Measurements from ENCODE around the gene CEP78.
A peak's percentile ranks its signal among the peaks of the same experiment; 100 is the strongest.
"Not testable (repeated sequence)": the region's sequence is repeated elsewhere in the genome, so short reads cannot be mapped to it uniquely, and the experiment has no call there.

The CEP78 gene

GRCh38 chr9:78235762-78236550, at the start of gene CEP78:
Gene CEP78 (plus strand): TSS chr9:78236075. CDS start chr9:78236351, 276 bp downstream.
- TF ChIP-seq, protein P1, sequence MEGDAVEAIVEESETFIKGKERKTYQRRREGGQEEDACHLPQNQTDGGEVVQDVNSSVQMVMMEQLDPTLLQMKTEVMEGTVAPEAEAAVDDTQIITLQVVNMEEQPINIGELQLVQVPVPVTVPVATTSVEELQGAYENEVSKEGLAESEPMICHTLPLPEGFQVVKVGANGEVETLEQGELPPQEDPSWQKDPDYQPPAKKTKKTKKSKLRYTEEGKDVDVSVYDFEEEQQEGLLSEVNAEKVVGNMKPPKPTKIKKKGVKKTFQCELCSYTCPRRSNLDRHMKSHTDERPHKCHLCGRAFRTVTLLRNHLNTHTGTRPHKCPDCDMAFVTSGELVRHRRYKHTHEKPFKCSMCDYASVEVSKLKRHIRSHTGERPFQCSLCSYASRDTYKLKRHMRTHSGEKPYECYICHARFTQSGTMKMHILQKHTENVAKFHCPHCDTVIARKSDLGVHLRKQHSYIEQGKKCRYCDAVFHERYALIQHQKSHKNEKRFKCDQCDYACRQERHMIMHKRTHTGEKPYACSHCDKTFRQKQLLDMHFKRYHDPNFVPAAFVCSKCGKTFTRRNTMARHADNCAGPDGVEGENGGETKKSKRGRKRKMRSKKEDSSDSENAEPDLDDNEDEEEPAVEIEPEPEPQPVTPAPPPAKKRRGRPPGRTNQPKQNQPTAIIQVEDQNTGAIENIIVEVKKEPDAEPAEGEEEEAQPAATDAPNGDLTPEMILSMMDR (conservative IDR thresholded peaks at IDR 0.05; ENCODE audit: low read length), result no peak
- peak; percentile 91 for DNase-seq (ENCODE audit: low read depth)
- peak within 1 kb of the TSS; percentile 83 for H3K4me3 ChIP-seq (ENCODE audit: low read length)

GRCh38 chr9:78187763-78188484, 48.0 kb upstream of the CEP78 start:
- TF ChIP-seq, protein P1 (conservative IDR thresholded peaks at IDR 0.05; ENCODE audit: low read length), result no peak
- DNase-seq (ENCODE audit: low read depth), result peak; percentile 4
- H3K4me3 ChIP-seq (ENCODE audit: low read length), result no peak overlapping the region

DNA sequence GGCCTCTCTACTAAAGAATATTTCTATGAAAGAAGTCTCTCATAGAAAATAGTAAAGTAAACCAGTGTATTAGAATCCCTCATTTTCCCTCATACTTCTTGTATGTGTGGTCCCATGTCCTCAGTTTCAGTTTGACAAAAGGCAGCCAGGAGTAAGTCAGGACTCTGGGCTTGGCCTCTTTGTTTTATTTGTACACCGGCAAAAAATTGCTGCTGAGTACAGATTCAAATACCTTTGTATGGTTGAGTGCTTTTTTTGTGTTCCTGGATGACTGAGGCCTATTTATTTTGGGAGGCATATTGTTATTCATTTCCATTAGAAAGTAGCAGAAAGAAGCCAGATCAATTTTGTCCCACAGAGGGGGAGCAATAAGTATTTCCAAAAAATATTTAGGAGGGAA, 47.3 kb upstream of the CEP78 start:
- TF ChIP-seq, protein P1 (conservative IDR thresholded peaks at IDR 0.05; ENCODE audit: low read length), result no peak
- no peak for DNase-seq (ENCODE audit: low read depth)
- H3K4me3 ChIP-seq (ENCODE audit: low read length), result no peak overlapping the region

GRCh38 chr9:78189001-78189400, 46.9 kb upstream of the CEP78 start:
- TF ChIP-seq, protein P1 (conservative IDR thresholded peaks at IDR 0.05; ENCODE audit: low read length), result no peak
- no peak for DNase-seq (ENCODE audit: low read depth)
- no peak overlapping the region for H3K4me3 ChIP-seq (ENCODE audit: low read length)

DNA sequence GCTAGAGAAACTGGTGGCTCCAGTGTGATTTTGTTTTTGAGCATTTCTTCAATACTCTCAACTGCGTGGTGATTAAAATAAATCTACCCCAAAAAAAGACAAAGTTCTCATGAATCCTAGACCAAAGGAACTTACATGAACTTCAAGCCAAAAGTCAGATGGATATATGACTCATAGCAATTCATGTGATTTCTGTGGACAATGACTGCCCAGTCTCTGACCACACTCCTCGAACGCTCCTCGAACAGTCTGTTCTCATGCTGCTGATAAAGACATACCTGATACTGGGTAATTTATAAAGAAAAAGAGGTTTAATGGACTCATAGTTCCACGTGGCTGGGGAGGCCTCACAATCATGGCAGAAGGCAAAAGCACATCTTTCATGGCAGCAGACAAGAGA, 46.4 kb upstream of the CEP78 start:
- H3K4me3 ChIP-seq (ENCODE audit: low read length), result no peak overlapping the region
- no peak for DNase-seq (ENCODE audit: low read depth)
- TF ChIP-seq, protein P1 (conservative IDR thresholded peaks at IDR 0.05; ENCODE audit: low read length), result no peak

GRCh38 chr9:78191931-78192330, 43.9 kb upstream of the CEP78 start:
- no peak overlapping the region for H3K4me3 ChIP-seq (ENCODE audit: low read length)
- TF ChIP-seq, protein P1 (conservative IDR thresholded peaks at IDR 0.05; ENCODE audit: low read length), result no peak

DNA sequence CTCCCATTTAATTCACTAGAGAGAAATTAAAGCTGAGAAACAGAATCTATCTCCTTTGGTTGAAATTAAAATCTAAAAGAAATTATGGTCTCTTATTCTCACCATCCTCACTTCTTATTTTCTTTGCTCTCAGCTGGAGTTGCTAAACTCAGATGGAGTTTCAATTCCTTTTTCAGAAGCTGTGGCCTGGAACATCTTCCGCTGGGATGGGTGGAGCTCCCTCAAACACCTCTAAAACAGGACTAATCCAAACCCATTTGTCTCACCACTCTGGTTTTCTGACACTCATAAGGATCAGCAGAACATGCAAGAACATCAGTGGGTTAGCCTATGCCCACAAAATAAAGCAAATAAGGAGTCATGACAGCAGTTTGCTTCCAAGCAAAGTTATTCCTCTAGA, 39.6 kb upstream of the CEP78 start:
- no peak overlapping the region for H3K4me3 ChIP-seq (ENCODE audit: low read length)
- no peak for DNase-seq (ENCODE audit: low read depth)
- TF ChIP-seq, protein P1 (conservative IDR thresholded peaks at IDR 0.05; ENCODE audit: low read length), result no peak

More at GRCh38 chr9:78191931-78192330, 43.9 kb upstream of the CEP78 start:
- no peak for DNase-seq (ENCODE audit: low read depth)

DNA sequence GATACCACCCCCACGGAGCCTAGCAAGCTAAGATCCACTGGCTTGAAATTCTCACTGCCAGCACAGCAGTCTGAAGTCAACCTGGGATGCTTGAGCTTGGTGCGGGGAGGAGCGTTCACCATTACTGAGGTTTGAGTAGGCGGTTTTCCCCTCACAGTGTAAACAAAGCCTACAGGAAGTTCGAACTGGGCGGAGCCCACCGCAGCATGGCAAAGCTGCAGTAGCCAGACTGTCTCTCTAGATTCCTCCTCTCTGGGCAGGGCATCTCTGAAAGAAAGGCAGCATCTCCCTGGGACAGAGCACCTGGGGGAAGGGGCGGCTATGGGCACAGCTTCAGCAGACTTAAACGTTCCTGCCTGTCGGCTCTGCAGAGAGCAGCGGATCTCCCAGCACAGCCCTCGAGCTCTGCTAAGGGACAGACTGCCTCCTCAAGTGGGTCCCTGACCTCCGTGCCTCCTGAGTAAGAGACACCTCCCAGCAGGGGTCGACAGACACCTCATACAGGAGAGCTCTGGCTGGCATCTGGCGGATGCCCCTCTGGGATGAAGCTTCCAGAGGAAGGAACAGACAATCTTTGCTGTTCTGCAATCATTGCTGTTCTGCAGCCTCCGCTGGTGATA, 34.6 kb upstream of the CEP78 start:
- H3K4me3 ChIP-seq (ENCODE audit: low read length); DNase-seq (ENCODE audit: low read depth): not testable (repeated sequence)

All from AG10803 (cell line).